GM19455 (cell line): ENCODE results near the gene TRPM5.

Experiments used
- ATAC-seq: cut with Tn5 transposase; IDR thresholded peaks from one replicate; pipeline ENCODE4 v1.9.1; 2021; ENCODE audit not compliant: unreplicated experiment

TRPM5 gene

DNA sequence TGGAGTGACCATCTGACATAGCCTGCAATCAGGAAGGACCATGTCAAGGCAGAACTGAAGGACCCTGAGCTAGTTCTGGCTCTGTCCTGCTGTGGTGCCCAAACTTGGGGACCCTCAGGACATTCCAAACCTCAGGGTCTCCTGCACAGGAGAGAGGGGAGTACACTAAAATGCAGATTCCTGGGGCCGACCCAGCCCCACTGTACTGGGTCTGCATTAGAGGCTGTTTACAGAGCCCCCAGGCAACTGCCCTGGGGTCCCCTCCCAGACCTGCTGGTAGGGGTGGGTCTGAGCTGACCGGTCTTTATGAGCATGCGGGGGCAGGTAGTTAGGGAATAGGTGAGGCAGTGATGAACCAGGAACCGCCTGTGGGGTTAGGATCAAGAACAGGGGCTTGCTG is 6.8 kb downstream of the TRPM5 start:
- ATAC-seq: no peak

DNA sequence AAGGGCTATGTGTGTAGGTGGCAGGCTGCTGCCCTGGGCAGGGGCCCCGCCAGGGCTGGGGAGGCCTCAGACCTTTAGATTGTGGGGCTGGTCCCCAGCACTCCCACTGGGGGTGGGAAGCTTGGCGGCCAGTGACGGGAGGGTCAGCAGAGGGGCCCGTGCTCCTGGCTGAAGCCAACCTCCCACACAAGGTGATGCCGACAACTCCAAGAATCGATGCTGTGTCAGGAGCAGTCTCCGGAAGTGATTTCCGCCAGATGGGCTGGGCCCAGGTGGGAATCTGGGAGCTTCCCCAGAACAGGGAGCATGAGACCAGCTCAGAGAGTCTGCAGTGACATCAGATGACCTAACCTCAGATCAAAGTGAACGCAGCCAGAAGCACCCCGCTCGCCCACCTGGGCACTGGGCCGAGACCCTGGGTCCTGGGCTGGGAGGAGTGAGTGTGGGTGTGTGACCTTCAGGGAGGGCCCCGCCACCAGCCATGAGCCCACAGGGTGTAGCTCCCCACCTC is 7.7 kb downstream of the TRPM5 start:
- ATAC-seq: no peak

DNA sequence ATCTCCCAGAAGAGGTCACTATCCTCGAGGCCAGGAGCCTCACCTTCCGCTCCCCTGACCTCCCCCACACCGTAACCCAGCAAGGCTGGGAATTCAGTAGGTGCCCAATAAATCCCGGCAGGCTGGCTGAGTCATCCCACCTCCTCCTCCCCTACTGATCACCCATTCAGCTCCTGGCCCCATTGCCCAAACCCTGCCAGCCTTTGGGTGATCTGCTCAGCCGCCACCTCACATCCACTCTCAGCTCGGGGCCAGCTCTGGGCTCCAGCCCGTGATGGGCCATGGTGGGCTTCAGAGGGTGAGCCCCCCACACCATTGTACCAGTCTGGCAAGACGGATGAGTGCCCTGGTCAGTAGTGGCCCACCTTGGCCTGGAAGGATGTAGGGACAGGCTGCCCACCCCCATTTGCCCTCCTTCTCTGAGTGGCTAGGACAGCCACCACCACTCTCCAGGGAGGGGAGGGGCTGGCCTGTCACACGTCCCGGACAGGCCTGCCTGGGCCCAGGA is 8.2 kb downstream of the TRPM5 start:
- no peak for ATAC-seq

- no peak for ATAC-seq
These were observed 8.9 kb downstream of the TRPM5 start for GRCh38 chr11:2435288-2436012.

DNA sequence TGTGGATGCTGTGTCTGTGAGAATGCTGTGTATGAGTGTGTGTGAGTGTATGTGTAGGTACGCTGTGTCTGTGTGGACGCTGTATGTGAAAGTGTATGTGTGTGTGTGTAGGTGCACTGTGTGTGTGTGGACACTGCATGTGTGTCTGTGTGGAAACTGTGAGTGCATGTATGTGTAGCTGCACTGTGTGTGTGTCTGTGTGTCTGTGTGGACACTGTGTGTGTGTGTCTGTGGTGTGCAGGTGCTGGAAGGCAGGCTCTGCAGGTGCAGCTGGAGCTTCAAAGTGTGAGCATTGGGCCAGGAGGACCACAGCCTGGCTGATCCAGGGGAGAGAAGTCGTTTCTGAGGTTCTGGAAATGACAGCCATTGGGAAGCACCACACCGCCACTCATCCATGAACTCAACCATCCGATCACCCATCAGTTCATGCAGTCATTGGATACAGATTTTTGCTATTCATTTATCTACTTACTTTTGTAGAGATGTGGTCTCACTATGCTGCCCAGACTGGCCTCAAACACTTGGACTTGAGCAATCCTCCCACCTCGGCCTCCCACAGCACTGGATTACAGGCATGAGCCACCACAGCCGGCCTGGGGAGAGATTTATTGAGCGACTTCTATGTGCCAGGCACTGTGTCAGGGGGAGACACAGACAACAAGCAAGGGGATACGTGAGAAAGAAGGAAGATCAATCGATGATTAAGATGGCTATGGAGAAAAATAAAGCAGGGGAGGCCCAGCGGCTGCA is 9.6 kb downstream of the TRPM5 start:
- ATAC-seq: no peak

DNA sequence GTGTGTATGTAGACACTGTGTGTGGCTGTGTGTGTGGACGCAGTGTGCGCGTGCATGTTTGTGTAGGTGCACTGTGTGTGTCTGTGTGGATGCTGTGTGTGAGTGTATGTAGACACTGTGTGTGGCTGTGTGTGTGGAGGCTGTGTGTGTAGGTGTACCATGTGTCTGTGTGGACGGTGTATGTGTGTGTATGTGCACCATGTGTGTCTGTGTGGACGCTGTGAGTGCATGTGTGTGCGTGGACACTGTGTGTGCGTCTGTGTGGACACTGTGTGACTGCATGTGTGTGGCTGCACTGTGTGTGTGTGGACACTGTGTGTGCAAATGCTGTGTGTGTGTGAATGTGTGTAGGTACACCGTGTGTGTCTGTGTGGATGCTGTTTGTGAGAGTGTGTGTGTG is 10.3 kb downstream of the TRPM5 start:
- ATAC-seq: no peak

GRCh38 chr11:2433106-2433925 is 11.0 kb downstream of the TRPM5 start:
- ATAC-seq: no peak

DNA sequence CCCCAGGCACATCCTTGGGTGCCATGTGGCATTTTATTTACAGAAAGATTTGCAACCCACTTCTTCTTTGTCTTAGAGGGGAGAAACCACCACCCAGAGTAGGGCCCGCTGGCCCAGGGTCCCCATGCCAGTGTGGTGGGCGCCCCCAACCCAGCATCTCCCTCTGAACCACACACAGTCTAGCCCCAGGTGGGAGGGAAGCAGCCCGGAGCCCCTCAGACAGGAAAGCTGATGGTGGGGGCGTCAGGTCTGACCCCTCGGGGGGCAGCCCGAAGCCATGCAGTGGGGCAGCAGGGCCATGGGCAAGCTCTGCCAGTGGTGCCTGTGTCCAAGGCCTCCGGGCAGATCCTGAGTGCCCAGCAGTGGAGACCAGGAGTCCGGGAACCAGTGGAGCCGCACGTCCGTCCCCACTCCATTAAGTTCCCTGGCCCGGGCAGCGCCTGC is 11.7 kb downstream of the TRPM5 start:
- no peak for ATAC-seq

DNA sequence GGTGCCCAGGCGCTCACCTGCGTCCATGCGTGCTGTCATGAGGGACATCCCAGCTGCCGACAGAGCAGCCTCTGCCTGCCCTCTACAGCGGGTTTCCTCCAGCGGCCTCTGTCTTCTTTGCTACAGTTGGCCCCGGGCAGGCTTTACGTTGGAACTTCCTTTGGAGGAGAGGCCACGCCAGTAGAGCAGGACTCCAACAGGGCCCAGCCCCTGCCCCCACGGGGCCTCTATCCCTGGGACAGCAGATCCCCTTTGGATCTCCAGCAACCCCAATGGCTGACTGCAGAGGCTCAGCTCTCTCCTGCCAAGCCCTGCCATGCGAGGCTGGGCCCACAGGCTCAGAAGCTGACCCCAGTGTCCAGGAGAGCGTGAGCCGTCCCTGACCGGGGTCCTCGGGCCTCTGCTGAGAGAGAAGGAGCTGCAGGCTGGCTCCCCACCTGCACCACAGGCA is 12.1 kb downstream of the TRPM5 start:
- no peak for ATAC-seq

DNA sequence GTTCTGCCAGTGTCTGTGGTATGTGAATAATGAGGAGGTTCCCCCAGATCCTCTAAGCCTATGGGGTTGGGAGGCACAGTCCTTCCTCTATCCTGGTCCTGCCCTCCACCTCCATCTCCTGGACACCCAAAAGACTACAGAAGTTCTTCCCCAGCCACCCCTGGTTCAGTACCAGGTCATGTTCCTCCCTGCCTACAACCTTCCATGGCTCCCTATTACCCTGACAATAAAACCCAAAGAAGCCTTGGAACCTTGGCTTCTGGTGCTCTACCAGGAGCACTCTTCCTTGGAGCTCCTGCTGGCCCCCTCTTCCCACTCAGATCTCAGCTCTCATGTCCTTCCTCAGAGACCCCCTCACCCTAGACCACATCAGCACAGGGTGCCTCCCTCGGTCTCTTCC is 12.9 kb downstream of the TRPM5 start:
- ATAC-seq: no peak

- no peak for ATAC-seq
These were observed 16.0 kb downstream of the TRPM5 start for GRCh38 chr11:2428322-2428795.

- ATAC-seq: no peak
These were observed 16.5 kb downstream of the TRPM5 start for GRCh38 chr11:2427721-2428321.

DNA sequence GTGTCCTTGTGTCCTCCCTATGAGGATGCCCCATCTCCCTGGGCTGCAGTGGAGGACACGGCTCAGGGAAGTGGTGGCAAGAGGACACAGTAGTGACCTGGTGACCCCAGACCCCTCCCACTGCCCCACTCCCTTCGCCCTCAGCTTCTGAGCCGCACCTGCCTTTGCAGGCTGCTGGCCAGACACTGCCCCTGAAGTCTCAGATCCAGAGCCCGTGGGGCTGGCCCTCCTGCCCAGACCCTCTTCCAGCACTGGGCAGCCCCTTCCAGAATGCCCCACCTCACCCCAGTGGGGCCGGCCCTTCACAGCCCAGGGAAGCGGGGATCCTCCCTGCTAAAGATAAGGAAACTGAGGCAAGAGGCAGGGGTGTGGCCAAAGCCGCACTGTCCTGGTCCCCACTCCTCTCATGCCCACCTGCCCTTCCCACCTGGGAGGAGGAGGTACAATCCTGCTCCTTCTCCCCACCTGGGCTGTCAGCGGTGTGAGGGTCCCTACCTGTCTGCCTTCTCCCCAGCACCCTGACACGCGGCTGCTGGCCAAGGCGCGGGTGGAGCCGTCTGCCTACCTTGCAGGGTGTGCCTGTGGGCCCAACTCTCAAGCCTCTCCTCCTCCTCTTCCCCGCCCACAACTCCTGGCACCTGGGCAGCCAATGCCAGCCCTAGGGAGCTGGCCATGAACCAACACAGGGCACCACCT is 17.3 kb downstream of the TRPM5 start:
- ATAC-seq: no peak

DNA sequence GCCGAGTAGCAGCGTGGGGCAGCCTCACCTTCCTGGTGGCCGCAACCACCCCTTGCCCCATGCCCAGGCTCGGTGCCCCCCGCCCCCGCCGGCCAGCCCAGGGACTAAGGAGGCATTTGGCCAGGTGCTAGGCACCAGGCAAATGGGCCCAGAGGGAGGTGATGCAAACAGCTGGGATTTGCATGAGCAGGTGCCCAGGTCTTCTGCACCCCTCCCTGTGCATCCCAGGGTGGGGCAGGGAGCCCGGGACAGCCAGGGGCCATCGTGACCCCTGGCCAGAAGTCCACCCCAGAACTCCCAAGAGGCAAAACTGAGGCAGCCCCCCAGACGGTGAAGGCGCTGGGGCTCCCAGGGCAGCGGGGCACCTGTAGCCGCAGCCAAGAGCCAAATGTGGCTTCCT is 18.1 kb downstream of the TRPM5 start:
- ATAC-seq: no peak

- no peak for ATAC-seq
These were observed 18.8 kb downstream of the TRPM5 start for GRCh38 chr11:2425506-2425905.

- no peak for ATAC-seq
These were observed 19.4 kb downstream of the TRPM5 start for GRCh38 chr11:2424811-2425495.

DNA sequence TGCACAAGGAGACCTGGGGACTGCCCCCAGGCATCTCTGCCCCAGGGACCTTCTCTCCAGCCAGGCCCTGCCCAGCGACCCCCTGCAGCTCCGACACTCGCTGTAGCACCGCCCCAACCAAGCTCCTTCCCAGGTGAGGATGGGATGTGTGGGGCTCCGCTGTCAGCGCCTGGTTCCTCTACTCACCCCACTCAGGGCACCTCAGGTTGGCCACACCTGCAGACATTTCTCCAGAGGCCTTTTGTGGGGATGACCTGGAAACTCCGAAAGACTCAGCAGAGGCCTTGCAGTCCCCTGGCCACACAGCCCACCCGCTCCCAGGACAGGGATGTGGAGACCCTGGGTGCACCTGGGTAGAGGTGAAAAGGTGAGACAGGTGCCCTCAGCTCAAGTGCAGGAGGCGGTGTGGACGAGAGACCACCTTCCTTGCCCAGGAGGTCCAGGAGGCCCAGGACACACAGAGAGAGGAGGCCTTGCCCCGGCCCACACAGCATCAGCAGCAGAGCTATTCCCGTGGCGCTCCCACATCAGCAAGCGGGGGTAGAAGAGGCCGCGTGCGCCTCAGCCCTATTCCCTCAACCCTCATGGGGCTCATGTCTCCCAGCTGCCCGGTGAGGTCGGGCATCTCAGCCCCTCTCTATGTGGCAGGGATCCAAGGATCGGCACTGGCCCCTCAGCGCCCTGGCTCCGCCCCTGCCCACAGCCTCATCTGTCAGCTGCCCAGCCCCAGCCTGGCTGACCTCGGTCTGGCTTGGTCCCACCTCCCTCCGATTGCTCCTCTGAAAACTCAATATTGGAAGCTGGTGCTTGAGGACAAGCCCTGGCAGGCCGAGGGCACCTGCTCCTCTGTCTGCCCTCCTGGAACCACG is 20.9 kb downstream of the TRPM5 start:
- no peak for ATAC-seq

GRCh38 chr11:2422461-2423156 is 21.7 kb downstream of the TRPM5 start:
- no peak for ATAC-seq
